MCF 10A (cell line): ENCODE data around the gene GALNT9. TPM values are rescaled to one million over a fixed set of nuclear protein-coding genes. Genes with fewer than 3 reads are reported as not detected.

ENCODE experiments used
- BruUV-seq: library from RNA; stranded (reverse); fragments of 400-500 nt; replicated peaks from 2 replicates; lab custom pipeline; 2021; lab: Mats Ljungman, UMichigan
- CTCF ChIA-PET: fragments of 300-600 bp; sonication (Branson Sonifier 250); formaldehyde crosslinking; extraction: SDS; loops from one replicate; lab custom pipeline; 2021; ENCODE audit warnings: antibody characterized with exemption, inconsistent platforms; lab: Yijun Ruan, JAX
- POLR2A ChIA-PET: fragments of 300-600, 350-650 bp; sonication (Branson Sonifier 250); formaldehyde crosslinking; extraction: SDS; loops from one replicate; lab custom pipeline; 2020; ENCODE audit warnings: antibody characterized with exemption, inconsistent platforms; lab: Yijun Ruan, JAX
- DNase-seq: peaks from one replicate; pipeline ENCODE4 v3.0.0-alpha.2; 2018; ENCODE audit not compliant: unreplicated experiment
- H3K27ac Mint-ChIP-seq: one replicate; pipeline ENCODE4 v1.8.0; 2022; ENCODE audit warnings: mild to moderate bottlenecking, low read depth, mixed read lengths; ENCODE audit not compliant: unreplicated experiment
- H3K27me3 Mint-ChIP-seq: one replicate; pipeline ENCODE4 v1.8.0; 2022; ENCODE audit warnings: mixed read lengths; ENCODE audit not compliant: insufficient read depth, unreplicated experiment
- H3K36me3 Mint-ChIP-seq: one replicate; pipeline ENCODE4 v1.8.0; 2022; ENCODE audit warnings: mild to moderate bottlenecking, moderate library complexity, mixed read lengths; ENCODE audit not compliant: insufficient read depth, unreplicated experiment
- H3K4me1 Mint-ChIP-seq: one replicate; pipeline ENCODE4 v1.8.0; 2022; ENCODE audit warnings: mixed read lengths; ENCODE audit not compliant: insufficient read depth, unreplicated experiment
- H3K4me3 Mint-ChIP-seq: one replicate; pipeline ENCODE4 v1.8.0; 2022; ENCODE audit warnings: mild to moderate bottlenecking, moderate library complexity, mixed read lengths; ENCODE audit not compliant: unreplicated experiment
- H3K9me3 Mint-ChIP-seq: one replicate; pipeline ENCODE4 v1.8.0; 2022; ENCODE audit warnings: mixed read lengths; ENCODE audit not compliant: unreplicated experiment
- CTCF ChIP-seq: fragments of 200-600 bp; IDR thresholded peaks from one replicate; pipeline ENCODE4 v1.8.0; 2022; ENCODE audit warnings: antibody characterized with exemption, mild to moderate bottlenecking; ENCODE audit not compliant: unreplicated experiment
- intact Hi-C: fragments of 100-400 bp; cut with micrococcal nuclease; formaldehyde crosslinking; loops from 2 replicates; pipeline ENCODE4 v1.14.1; 2022
- total RNA-seq: library from RNA; stranded (reverse); gene quantifications from 2 replicates; pipeline ENCODE4 v1.2.3, GENCODE V29; 2022

The GALNT9 gene
- total RNA-seq, 1 experiment from 2014 or later, result 4.4 TPM

- TF ChIP-seq CTCF, result no peak
- BruUV-seq, result no TSS peak
- ChIA-PET CTCF (no interaction called here), POLR2A (no interaction called here)
- H3K9me3 Mint-ChIP-seq, result no peaks in the 10 kb centered on the region
- no peaks in the 10 kb centered on the region for H3K36me3 Mint-ChIP-seq
- H3K4me1 Mint-ChIP-seq, result no peaks in the 10 kb centered on the region
- H3K4me3 Mint-ChIP-seq, result no peak overlapping the region
- peaks cover 59% of the 10 kb centered on the region for H3K27me3 Mint-ChIP-seq
- no peak for DNase-seq
- no peak overlapping the region for H3K27ac Mint-ChIP-seq
- intact Hi-C loops, result no loop called here
Measured at GRCh38 chr12:132341318-132342050, 12.1 kb upstream of the GALNT9 start.

- Mint-ChIP-seq H3K36me3 (no peaks in the 10 kb centered on the region), H3K4me3 (no peak overlapping the region), H3K9me3 (peaks cover 4% of the 10 kb centered on the region), H3K27ac (no peak overlapping the region), H3K27me3 (peaks cover 57% of the 10 kb centered on the region), H3K4me1 (no peaks in the 10 kb centered on the region)
- BruUV-seq, result no TSS peak
- ChIA-PET CTCF (no interaction called here), POLR2A (no interaction called here)
- DNase-seq, result no peak
- intact Hi-C loops, result no loop called here
- no peak for TF ChIP-seq CTCF
Measured at GRCh38 chr12:132340266-132341035, 11.1 kb upstream of the GALNT9 start.

GRCh38 chr12:132339856-132340255 is 10.5 kb upstream of the GALNT9 start:
- no TSS peak for BruUV-seq

More at GRCh38 chr12:132339856-132340255, 10.5 kb upstream of the GALNT9 start:
- no peak overlapping the region for H3K4me3 Mint-ChIP-seq
- H3K4me1 Mint-ChIP-seq, result no peaks in the 10 kb centered on the region
- intact Hi-C loops, result no loop called here
- H3K36me3 Mint-ChIP-seq, result no peaks in the 10 kb centered on the region
- peaks cover 57% of the 10 kb centered on the region for H3K27me3 Mint-ChIP-seq
- POLR2A ChIA-PET, result no interaction called here
- H3K9me3 Mint-ChIP-seq, result peaks cover 7% of the 10 kb centered on the region
- CTCF ChIA-PET, result no interaction called here
- no peak for DNase-seq
- TF ChIP-seq CTCF, result no peak
- no peak overlapping the region for H3K27ac Mint-ChIP-seq
